Right lobe of liver (tissue), 6 donors: ENCODE measurements around the gene DAAM1. TPM values are rescaled to one million over a fixed set of nuclear protein-coding genes. Genes with fewer than 3 reads are reported as not detected.

Experiments used
- ATAC-seq, 4 donors: fragments of 200-7000 bp; cut with Tn5 transposase; one replicate each; pipeline ENCODE4 v1.9.1; 2020; ENCODE audit warnings: mild to moderate bottlenecking in 4 of 4, moderate library complexity in 4 of 4
- DNase-seq, 3 donors: peaks; one replicate each; pipeline ENCODE4 v3.0.0-alpha.2; 2020
- H3K27ac ChIP-seq, 3 donors: fragments of 200-600 bp; one replicate each; pipeline ENCODE4 v1.8.0; 2022
- H3K27me3 ChIP-seq, 2 donors: fragments of 200-600 bp; one replicate each; pipeline ENCODE4 v1.8.0; 2022
- H3K36me3 ChIP-seq, 4 donors: fragments of 200-600 bp; sonication (generic) in 1 of 4; one replicate each; pipeline versions ENCODE4 v1.5.1 to v1.8.0; 2017 to 2022; ENCODE audit warnings: control low read depth in 1 of 4
- H3K4me1 ChIP-seq, 4 donors: fragments of 200-600 bp; sonication (generic) in 1 of 4; one replicate each; pipeline versions ENCODE4 v1.5.1 to v1.8.0; 2017 to 2022; ENCODE audit warnings: control low read depth in 1 of 4
- H3K4me3 ChIP-seq, 3 donors: fragments of 200-600 bp; one replicate each; pipeline ENCODE4 v1.8.0; 2022
- H3K9me3 ChIP-seq, 4 donors: fragments of 200-600 bp; sonication (generic) in 1 of 4; one replicate each; pipeline versions ENCODE4 v1.5.1 to v1.8.0; 2017 to 2022; ENCODE audit warnings: control low read depth in 1 of 4
- POLR2A ChIP-seq: fragments of 450-650 bp; IDR thresholded peaks from one replicate; pipeline ENCODE4 v1.6.1; 2017; ENCODE audit warnings: antibody characterized with exemption, mild to moderate bottlenecking
- WGBS: methylation state at CpG from one replicate; pipeline ENCODE4 v1.1.6; 2018; ENCODE audit warnings: low coverage, low lambda C conversion rate; ENCODE audit not compliant: insufficient coverage; ENCODE audit errors: missing lambda C conversion rate; 5-methylcytosine and 5-hydroxymethylcytosine counted together
- intact Hi-C, 2 donors: fragments of 100-400 bp; cut with DNase I; formaldehyde crosslinking; loops; one replicate each; pipeline versions ENCODE4 v1.11.2 to v1.14.1; 2022
- total RNA-seq, 6 experiments: library from RNA; depleted of rRNA in 2 of 6; stranded (reverse); fragments of >200 nt in 2 of 6; fragmentation: NEBNext Ultra II Directional in 3 of 6; extraction: Animal tissue kit (Norgen Biotek cat#: 25700) in 3 of 6; gene quantifications; one replicate each; pipeline versions ENCODE4 v1.1.0 to v1.2.4, GENCODE V29; 2016 to 2023
- TF ChIP-seq, protein P1 (sequence below), 4 donors: fragments of 200-600 bp in 3 of 4; fragments of 450-650 bp in 1 of 4; IDR thresholded peaks; one replicate each; pipeline versions ENCODE4 v1.5.1 to v1.8.0; 2016 to 2022; ENCODE audit warnings: antibody characterized with exemption in 4 of 4, mild to moderate bottlenecking in 2 of 4
- donor health status: DM: no; HTN: yes; CAD: no.
- donor health status: DM: no; HTN: no; CAD: no.
- donor health status: DM: no; HTN: no; CAD: no.
- donor health status: DM: no; HTN: yes; CAD: no.
- donor health status: DM: no; HTN: yes; CAD: no.

Gene DAAM1
- total RNA-seq, 6 experiments from 2014 or later: 17.2 to 43.6 (median 25.3) TPM

DNA sequence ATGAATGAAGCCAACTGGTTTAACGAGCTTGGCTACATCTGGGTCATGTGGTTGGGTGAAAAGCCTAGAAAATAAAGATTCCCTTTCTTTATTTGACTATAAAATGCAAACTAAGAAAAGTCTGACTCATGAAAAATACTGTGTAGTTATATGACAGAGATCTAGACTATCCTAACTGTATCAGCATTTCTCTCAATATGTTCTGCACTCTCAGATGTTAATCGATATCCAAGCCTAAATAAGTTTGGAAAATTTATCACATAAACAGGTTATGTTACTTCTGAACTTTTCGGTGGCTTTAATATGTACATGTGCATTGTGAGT lies 133.1 kb downstream of the DAAM1 start:
- H3K4me1 ChIP-seq: peaks cover 0 to 30% (median 10%) of the 10 kb centered on the region in 4 donors
- H3K9me3 ChIP-seq: no peaks in the 10 kb centered on the region
- 83% methylated on average over 3 of the region's 3 CpGs for WGBS
- ATAC-seq (no peak), DNase-seq (no peak)
- intact Hi-C loops: no loop called here
- peaks cover 0 to 16% (median 1%) of the 10 kb centered on the region in 4 donors for H3K36me3 ChIP-seq
- peak overlapping the region in 2 of 3 donors; percentile 26 to 45 for H3K27ac ChIP-seq
- no peak for TF ChIP-seq POLR2A
- TF ChIP-seq, protein P1, sequence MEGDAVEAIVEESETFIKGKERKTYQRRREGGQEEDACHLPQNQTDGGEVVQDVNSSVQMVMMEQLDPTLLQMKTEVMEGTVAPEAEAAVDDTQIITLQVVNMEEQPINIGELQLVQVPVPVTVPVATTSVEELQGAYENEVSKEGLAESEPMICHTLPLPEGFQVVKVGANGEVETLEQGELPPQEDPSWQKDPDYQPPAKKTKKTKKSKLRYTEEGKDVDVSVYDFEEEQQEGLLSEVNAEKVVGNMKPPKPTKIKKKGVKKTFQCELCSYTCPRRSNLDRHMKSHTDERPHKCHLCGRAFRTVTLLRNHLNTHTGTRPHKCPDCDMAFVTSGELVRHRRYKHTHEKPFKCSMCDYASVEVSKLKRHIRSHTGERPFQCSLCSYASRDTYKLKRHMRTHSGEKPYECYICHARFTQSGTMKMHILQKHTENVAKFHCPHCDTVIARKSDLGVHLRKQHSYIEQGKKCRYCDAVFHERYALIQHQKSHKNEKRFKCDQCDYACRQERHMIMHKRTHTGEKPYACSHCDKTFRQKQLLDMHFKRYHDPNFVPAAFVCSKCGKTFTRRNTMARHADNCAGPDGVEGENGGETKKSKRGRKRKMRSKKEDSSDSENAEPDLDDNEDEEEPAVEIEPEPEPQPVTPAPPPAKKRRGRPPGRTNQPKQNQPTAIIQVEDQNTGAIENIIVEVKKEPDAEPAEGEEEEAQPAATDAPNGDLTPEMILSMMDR (IDR thresholded peaks at IDR 0.05): no peak
- no peaks in the 10 kb centered on the region for H3K27me3 ChIP-seq
- no peak overlapping the region for H3K4me3 ChIP-seq

DNA sequence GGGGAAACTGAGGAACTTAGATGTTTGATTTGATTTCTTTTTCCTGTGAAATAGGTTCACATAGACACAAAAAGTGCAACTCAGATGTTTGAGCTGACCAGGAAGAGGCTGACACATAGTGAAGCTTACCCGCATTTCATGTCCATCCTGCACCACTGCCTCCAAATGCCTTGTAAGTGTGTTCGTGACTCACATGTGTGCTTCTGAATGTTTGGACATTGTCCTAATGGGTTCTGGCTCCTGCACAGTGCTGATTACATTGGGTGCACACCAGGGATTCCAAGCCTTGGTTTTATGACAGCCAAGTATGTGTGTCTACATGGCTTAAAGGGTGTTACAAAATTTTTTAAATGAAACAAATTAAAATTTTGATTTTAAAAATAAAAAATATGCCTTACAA lies 137.4 kb downstream of the DAAM1 start:
- no peak for TF ChIP-seq POLR2A
- TF ChIP-seq, protein P1 (IDR thresholded peaks at IDR 0.05): no peak
- ATAC-seq: no peak
- DNase-seq: no peak
- H3K36me3 ChIP-seq: peaks cover 0 to 26% (median 2%) of the 10 kb centered on the region in 4 donors
- no peak overlapping the region for H3K4me3 ChIP-seq
- 86% methylated on average over 2 of the region's 2 CpGs for WGBS
- H3K27ac ChIP-seq: no peak overlapping the region
- H3K9me3 ChIP-seq: no peaks in the 10 kb centered on the region
- H3K27me3 ChIP-seq: no peaks in the 10 kb centered on the region
- intact Hi-C loops: no loop called here
- no peaks in the 10 kb centered on the region for H3K4me1 ChIP-seq

DNA sequence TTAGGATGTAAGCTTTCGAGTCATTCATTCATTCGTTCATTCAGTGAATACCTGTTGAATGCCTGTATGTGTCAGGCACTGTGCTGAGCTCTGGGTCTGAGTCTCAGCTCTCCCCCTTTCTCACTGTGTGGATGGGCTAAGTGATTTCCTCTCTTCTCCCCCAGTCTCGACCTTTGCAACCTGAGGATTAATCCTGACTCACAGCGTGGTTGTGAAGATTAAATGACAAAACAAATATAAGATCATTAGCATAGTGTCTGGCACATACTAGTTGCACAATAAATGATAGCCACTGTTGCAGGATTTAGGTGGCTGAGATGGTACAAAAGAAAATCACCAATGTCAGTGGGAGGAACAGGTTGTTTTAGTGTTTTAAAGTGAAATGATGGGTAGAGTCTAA lies 140.0 kb downstream of the DAAM1 start:
- peaks cover 0 to 32% (median 4%) of the 10 kb centered on the region in 4 donors for H3K36me3 ChIP-seq
- H3K27me3 ChIP-seq: no peaks in the 10 kb centered on the region
- TF ChIP-seq, protein P1 (IDR thresholded peaks at IDR 0.05): no peak
- TF ChIP-seq POLR2A: no peak
- H3K27ac ChIP-seq: no peak overlapping the region
- peaks cover 0 to 8% (median 2%) of the 10 kb centered on the region in 4 donors for H3K4me1 ChIP-seq
- no peak for DNase-seq
- peak in 1 of 4 donors; percentile 39 for ATAC-seq
- intact Hi-C loops: no loop called here
- H3K9me3 ChIP-seq: no peaks in the 10 kb centered on the region
- WGBS: 61% methylated on average over 4 of the region's 4 CpGs
- H3K4me3 ChIP-seq: no peak overlapping the region

DNA sequence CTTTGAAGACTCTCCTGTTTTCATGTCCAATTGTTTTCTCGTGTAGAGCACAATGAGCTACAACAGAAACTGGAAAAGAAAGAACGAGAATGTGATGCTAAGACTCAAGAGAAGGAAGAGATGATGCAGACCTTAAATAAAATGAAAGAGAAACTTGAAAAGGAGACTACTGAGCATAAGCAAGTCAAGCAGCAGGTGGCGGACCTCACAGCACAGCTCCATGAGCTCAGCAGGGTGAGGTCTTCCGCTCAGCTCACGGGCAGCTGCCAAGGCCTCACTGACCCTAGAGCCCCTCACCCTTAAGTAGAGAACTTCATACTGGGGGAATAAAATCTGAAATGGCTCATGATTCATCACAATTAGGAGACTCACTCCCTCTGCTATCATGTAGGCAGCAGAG lies 142.0 kb downstream of the DAAM1 start:
- no peak overlapping the region for H3K27ac ChIP-seq
- DNase-seq (no peak), ATAC-seq (no peak)
- peaks cover 0 to 31% (median 4%) of the 10 kb centered on the region in 4 donors for H3K36me3 ChIP-seq
- TF ChIP-seq, protein P1 (IDR thresholded peaks at IDR 0.05): no peak
- no peak for TF ChIP-seq POLR2A
- intact Hi-C loops: no loop called here
- H3K9me3 ChIP-seq: no peaks in the 10 kb centered on the region
- H3K4me3 ChIP-seq: no peak overlapping the region
- 83% methylated on average over 5 of the region's 5 CpGs for WGBS
- no peaks in the 10 kb centered on the region for H3K27me3 ChIP-seq
- peaks cover 0 to 27% (median 7%) of the 10 kb centered on the region in 4 donors for H3K4me1 ChIP-seq

DNA sequence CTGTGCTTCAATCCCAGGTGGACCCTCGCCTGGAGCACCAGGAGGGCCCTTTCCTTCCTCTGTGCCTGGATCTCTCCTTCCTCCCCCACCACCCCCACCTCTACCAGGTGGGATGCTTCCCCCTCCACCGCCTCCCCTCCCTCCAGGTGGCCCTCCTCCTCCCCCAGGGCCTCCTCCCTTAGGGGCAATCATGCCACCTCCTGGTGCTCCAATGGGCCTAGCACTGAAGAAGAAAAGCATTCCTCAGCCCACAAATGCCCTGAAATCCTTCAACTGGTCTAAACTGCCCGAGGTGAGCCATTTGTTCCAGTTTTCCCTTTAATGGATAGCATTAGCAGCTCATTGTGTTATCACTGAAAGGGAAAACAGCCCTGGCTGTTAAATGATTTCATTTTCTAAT lies 142.8 kb downstream of the DAAM1 start:
- peaks cover 0 to 25% (median 4%) of the 10 kb centered on the region in 4 donors for H3K36me3 ChIP-seq
- no peak overlapping the region for H3K27ac ChIP-seq
- no peak for ATAC-seq
- H3K4me1 ChIP-seq: peaks cover 0 to 27% (median 7%) of the 10 kb centered on the region in 4 donors
- H3K9me3 ChIP-seq: no peaks in the 10 kb centered on the region
- intact Hi-C loops: no loop called here
- H3K27me3 ChIP-seq: no peaks in the 10 kb centered on the region
- no peak for DNase-seq
- 92% methylated on average over 2 of the region's 3 CpGs for WGBS
- no peak overlapping the region for H3K4me3 ChIP-seq
- TF ChIP-seq, protein P1 (IDR thresholded peaks at IDR 0.05): no peak
- TF ChIP-seq POLR2A: no peak
